Left hindlimb (tissue), 1 donor: ENCODE data around the gene ERCC1.

Experiments
- DNase-seq: peaks from one replicate; pipeline ENCODE4 v3.0.0-alpha.2; 2018

The ERCC1 gene

DNA sequence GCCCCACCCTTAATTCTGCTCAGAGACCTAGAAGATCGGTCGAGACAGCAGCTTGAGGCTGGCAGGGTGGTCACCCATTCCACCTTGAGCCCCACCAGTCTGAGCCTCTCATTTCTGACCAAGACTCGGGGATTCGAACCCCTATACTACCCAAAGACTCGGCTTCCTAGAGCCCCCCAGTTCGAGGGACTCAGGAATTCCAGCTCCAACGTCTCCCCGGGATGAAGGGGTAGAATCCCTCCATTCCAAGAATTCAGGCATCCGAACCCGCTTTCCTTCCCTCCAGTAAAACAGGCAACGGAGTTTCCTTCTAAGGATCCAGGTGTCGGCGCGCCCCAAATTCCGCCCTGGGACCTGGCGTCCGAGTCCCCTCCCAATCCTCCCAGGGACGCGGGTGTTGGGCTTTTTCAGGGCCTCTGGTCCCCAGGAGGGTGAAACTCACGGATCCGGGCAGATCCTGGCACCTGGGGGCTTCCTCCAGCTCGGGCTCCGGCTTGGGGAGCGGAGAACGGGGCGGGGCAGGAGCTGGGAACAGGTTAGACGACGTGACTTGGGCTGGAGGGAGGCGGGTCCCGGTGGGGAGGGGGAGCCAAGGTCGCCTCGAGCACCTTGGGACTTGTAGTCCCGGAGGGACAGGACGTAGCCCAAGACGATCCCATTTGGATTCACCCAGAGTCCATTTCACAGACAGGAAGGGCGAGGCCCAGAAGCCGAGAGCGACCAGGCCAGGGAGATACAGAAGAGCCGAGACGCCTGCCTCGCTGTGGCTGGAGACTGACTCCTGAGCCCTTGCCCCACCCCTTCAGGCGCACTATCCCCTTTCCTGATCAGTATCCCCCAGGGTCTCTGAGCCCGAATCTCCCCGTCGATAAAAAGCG, 18.9 kb downstream of the ERCC1 start, which contains the start of gene PPP1R13L:
TSS of gene PPP1R13L (minus strand) at position 513 of the 878 bp plus-strand sequence. CDS start 6,751 bp downstream, outside the sequence.
- peak; percentile 59 for DNase-seq

DNA sequence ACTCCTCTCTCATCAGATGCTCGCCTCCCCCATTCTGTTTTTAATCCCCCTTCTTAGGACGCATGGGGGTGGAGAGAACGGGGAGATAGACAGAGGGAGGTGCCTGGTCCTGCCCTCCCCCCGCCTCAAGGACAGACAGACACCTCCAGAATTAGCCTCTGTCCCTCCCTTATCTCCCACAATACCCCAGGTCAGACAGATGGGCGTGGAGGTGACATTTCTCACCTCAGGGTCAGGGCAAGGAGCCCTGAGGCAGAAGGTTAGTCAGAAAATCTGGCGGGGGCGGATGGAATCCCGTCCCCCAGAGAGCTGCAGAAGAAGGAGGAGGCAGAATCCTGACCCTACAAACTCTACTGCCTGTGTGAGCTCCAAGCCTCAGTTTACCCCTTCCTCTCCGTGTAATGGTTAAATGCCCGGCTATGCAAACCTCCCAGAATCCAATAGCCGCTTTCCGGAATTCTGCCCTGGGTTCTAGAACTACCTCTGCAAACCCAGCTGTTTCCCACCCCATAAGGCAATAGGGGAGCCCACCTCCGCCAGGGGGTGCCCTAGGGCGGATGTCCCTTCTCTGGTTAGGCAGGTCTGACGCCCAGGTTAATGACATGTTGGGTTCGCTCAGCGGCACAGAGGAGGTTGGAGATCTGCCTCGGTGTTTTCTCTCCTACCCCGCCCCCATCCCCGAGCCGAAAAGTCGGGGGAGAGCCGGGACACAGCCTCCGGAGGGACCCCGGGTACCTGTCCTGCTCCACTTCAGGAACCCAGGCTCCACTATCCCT, 19.7 kb downstream of the ERCC1 start:
- no peak for DNase-seq

DNA sequence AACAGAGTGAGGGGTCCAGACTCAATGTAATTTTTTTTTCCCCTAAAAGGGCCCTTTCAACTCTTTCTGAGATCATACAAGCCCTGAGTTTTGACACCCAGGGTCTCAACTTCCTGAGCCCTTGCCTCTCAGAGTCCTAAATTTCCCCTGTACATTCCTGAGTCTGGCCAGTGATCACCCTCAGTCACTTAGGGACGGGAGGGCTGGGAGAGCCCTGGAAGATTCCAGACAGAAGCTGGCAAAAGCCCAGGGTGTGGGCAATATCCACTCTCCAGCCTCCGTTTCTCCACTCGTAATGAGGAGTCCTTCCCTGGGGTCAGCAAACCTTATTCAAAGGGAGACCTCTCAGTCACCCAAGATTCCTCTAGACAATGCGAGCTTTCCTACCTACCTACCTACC, 20.4 kb downstream of the ERCC1 start:
- DNase-seq: no peak

DNA sequence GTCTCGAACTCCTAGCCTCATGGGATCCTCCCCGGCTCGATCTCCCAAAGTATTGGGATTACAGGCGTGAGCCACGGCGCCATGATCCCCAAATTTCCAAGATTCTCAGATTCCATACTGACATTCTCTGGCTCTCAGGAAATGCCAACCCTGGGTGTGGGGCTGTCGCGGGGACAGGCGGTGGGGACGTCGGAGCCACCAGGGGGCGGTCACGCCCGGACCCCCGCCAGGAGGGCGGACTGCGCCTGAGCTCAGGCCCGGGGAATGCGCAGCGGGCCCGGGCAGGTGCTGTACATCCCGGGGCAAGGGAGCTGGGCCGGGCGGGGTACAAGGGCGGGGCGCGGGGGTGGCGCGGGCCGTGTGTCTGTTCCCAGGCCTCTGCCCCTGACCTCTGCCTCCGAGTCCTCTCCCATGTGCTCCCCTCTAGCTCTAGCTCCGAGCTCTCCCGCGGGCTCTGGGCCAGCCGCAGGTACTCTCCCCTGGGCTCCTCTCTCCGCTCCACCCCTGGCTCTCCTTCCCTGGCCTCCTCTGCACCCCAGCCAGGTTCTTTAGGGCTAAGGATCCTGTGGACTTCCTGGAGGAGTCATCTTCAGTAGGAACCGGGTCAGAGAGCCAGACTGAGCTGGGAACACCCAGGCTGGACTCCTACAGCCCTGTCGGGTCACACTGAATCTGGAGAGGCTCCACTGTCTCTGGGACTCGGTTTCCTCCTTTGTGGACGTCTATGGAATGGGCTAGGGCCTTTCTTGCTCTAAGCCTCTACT, 21.2 kb downstream of the ERCC1 start:
- DNase-seq: no peak

DNA sequence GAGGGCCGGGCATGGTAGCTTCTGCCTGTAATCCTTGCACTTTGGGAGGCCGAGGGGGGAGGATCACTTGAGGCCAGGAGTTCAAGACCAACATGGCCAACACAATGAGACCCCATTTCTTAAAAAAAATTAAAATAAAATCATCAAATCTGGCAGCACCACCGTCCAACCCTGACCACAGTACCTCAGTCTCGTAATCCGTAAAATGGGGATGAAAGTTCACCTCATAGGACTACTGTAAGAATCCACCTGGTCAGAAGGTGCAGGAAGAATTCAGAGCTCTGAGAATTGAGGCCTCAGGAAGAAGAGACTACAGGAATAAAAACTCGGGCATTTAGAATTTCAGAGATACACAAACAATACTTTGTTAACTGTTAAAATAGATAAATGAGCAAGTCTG, 21.9 kb downstream of the ERCC1 start:
- no peak for DNase-seq

DNA sequence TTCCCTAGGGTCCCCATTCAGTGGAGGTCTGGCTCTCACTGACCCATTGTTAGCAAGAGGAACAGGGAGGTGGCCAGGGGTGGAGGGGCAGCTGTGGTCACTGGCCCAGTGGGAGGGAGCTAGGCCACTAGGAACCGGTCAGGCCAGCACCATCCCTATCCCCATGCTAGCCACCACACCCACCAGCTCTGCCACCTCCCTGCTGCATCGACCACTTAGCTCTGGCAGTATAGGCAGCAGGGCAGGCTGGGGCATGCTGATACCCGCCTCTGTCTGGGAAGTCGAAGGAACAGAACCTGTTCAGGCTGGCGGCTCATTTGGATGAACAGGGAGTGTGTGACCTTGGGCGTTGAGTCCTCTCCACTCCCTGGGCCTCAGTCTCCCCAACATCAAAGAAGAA, 23.5 kb downstream of the ERCC1 start:
- no peak for DNase-seq

DNA sequence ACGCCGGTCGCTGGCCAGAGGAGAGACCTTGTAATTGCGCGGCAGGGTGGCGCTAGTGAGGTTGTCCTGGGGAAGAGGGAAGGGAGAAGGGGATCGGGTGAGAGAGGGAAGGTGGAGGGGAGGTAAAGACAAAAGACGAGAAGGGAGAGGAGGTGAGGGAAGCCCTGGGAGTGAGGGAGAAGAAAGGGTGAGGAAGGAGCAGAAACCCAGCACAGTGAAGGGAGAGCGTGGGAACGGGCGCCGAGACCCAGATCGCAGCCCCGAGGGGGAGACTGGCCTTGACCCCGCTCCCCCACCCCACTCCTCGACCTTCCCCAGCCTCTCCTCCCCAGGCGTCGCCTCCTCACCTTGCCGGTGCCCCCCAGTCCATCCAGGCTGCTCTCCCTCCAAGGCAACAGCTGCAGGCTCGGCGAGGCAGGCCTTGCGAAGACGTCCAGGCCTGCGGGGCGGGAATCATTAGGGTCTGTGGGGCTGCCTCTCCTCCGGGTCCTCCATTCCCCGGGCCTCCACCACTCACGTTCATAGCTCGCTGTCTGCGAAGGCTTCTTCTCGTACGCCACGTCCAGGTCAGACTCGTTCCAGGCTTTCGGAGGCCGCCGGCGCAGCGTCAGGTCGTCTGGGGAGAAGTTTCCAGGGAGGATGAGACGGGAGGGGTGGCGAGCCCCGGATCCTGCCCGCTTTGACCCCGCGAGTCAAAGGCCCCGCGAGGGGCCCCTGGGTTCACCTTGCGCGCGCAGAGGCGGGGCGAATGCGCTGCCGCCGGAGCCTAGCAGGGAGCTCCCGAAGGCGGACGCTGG, 27.7 kb downstream of the ERCC1 start:
- no peak for DNase-seq

DNA sequence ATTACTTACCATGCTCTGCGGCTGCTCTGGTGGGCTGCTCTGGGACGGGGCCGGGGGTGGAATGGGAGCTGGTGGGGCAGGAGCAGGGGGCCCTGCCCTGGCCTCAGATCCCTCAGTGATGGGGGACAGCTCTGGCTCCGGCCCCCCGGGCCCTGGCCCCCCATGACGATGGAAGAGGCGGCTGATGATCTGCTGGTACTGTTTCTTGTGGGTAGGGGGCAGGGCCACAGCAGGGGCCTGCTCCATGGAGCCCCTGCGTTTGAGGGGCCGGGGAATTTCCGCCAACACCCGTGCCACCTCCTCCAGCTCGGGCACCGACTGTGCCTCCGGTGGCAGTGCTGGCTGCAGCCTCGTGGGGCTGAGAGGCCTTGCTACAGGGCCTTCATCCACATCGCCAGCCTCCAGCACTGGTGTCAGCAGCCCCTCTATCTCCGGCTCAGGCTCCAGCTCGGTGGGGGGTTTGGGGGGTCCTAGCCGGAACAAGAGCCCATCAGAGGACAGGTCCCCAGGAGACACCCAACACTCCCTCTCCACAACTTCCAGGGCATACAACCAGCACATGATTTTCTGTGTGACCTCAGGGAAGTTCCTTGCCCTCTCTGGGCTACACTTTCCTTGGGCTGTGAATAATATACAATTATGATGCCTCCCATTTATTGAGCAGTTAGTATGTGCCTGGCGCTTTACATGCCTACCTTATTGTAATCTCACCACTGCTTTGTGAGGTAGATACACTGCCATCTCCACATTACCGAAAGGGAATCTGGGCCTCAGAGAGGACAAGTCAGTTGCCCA, 31.6 kb downstream of the ERCC1 start:
- DNase-seq: no peak

DNA sequence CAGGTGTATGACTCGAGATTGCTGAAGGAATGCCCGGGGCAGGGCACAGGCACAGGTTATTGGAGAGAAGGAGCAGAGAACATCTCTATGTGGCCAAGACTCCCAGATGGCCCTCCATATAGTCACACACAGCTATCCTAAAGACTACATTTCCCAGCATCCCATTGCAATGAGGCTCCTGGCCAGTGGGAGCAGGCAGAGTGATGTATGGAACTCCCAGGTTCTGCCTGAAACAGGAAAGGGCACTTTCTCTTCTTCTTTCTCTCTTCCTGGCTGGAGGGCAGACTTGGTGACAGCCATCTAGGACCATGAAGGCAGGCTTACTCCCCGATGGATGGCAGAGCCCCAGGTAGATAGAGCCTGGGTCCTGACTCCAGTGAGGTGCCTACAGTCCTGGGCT, 32.4 kb downstream of the ERCC1 start:
- DNase-seq: no peak

DNA sequence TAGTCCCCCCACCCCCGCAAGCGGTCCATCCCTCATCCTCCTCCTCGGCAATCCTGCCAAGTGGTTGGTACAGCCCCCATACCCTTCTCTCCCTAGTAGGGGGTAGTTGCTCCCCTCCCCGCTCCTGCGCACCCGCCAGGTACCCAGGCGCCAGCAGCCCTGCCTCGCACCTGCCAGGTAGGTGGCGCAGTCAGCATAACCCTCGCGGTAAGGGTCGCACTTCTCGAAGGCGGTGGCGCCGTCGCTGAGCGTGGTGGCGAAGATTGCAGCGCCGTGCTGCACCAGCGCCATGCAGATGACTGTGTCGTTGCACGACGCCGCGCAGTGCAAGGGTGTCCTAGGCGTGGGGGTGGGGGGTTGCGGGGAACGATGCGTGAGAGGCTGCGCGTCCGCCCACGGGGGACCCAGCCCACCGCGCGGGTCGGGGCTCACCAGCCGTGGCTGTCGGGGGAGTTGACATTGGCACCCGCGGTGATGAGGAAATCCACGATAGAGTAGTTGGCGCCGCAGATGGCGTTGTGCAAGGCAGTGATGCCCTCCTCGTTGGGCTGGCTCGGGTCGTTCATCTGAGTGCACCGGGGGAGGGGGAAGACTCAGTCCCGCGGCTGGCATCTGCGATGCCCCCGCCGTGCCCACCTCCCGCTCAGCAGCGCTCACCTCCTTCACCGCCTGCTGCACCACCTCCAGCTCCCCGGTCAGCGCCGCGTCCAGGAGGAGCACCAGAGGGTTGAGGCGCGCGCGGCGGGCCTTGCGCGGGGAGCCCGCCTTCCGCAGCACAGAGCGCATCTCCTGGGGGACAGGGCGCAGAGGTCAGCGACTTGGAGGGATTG, 38.1 kb downstream of the ERCC1 start:
- no peak for DNase-seq

DNA sequence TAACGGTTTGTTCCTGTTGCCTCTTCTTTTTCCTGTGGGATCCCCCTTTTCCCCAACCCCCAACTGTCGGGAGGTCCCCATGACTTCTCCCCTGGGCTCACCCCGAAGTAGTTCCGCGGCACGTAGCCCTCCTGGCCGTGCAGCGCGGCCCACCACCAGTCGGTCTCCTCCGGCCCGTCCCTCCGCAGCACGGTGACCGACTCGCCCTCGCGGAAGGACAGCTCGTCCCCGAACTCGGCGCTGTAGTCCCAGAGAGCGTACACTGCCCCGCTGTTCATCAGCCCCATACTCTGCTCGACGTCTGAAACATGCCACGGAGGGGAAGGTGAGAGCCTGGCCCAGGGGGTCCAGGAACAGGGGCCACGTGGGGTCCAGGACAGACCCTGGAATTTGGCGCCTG, 41.3 kb downstream of the ERCC1 start:
- DNase-seq: no peak

DNA sequence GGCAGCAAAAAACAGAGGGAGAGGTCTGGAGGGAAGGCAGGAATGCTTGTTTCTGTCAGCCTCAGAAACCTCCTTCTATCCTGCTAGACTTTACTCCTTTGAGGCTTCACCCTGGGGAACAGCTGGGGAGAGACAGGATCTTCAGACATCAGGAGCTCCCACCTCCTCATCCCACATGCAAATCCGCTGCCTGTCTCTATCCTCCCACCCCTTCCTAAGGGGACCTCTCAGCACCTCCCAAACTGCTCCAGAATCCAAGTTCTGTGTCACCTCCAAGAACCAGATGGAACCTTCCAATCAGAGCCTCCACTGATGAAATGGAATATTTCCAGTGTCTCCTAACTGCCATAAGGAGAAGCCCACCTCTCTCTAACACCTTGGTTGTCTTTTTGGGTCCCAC, 43.6 kb downstream of the ERCC1 start:
- no peak for DNase-seq

DNA sequence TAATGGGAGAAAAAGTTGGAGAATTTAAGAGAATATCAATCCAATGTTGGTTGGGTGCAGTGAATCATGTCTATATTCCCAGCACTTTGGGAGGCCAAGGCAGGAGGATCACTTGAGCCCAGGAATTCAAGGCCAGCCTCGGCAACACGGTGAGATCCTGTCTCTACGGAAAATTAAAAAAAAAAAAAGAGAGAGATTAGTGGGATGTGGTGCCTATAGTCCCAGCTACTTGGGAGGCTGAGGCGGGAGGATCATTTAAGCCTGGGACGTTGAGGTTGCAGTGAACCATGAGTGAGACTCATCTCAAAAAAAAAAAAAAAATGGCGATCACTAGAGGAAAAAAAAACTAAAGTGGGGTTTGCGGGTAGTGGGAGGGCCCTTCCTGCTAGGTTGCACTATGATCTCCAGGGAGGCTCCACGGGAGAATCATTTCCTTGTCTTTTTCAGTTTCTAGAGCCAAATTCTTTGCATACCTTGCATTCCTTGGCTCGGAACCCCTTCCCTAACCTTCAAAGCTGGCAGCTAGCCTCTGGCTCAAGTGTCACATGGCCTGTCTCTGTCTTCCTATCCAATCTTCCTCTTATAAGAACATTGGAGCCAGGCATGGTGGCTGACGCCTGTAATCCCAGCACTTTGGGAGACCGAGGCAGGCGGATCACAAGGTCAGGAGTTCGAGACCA, 47.5 kb downstream of the ERCC1 start:
- peak; percentile 75 for DNase-seq

DNA sequence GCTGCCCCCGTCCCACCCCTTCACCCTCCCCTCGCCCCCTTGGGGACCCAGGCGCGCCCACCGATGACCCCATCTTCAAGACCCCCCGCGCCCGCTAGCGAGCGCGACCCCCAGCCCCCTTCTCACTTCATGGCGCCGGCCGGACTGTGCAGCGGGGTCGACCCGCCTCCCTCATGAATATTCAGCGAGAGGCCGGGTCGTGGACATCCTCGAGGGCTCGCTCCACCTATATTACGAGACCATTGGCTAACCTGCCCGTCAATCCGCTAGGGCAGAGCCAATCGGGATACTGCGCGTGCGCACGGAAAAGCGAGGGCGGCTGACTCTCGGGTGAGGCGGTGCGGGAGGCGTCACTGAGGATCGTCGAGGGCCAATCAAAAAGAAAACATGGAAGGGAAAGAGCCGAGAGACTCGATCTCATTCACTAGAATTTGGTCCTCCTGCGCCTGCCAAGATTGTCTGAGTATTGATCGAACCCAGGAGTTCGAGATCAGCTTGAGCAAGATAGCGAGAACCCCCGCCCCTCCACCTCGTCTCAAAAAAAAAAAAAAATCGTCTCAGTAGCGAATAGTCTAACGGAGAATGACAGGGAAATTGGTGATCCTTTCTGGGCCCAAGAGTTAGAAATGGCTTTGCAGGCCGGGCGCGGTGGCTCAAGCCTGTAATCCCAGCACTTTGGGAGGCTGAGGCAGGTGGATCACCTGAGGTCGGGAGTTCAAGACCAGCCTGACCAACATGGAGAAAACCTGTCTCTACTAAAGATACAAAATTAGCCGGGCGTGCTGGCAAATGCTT, 53.1 kb downstream of the ERCC1 start, which contains the start of gene ERCC2:
TSS of gene ERCC2 (minus strand) at position 164 of the 795 bp plus-strand sequence. CDS start at position 131, 33 bp downstream.
- DNase-seq: peak; percentile 99

DNA sequence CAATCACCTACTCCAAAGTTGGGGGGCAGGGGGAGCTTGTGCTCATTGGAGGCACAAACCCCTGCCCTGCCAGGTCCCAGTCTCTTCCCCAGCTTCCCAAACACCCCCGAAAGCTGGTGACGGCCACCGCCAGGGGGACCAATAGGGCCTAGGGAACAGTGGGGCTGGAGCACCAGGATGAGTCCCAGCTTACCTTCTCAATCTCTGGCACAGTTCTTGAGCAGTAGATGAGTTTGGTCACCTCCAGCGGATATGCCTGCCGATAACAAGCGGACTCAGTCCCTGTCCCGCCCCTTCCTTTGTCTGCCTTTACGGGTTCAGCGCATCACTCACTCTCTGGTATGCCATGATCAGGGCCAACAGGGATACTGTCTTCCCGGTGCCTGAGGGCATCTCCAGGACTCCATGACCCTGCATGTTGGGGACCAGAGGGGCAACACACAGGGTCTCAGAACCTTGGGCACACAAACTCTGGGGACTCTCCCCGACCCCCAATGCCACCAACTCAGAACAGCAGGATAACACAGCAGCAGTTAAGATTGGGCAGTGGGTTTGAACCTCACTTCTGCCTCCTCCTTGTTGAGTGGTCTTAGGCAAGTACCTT, 54.9 kb downstream of the ERCC1 start:
- DNase-seq: no peak

DNA sequence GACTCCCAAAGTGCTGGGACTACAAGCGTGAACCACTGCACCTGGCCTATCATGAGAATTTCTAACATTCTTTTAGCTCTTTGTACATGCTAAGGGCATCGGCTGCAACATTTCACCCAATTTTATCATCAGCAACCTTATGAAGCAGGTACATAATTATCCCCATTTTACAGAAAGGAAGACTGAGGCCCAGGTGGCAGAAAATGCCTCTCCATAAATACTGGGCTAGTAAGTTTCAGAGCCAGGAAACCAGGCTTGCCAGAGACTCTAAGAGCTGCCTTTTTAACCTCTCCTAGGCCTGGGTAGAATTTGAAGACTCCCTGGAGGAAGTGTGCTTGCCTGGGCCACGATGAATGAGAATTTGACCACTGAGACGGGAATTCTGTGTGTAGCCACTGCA, 55.6 kb downstream of the ERCC1 start:
- DNase-seq: no peak

DNA sequence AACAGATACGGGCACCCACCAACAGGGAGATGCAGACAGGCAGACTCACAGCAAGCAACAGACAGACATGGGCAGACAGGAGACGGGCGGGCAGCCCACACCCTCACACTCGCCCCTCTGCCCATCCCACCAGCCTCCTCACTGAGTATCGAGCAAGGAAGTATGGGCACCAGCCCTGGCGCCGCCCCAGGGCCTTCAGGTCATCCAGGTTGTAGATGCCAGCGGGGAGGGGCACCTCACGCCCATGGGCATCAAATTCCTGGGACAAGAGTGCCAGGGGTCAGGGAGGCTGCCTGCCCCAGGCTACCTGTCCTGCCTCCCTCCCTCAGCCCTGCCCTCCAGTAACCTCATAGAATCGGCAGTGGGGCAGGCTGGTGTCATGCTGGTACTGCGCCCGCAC, 59.0 kb downstream of the ERCC1 start:
- no peak for DNase-seq

DNA sequence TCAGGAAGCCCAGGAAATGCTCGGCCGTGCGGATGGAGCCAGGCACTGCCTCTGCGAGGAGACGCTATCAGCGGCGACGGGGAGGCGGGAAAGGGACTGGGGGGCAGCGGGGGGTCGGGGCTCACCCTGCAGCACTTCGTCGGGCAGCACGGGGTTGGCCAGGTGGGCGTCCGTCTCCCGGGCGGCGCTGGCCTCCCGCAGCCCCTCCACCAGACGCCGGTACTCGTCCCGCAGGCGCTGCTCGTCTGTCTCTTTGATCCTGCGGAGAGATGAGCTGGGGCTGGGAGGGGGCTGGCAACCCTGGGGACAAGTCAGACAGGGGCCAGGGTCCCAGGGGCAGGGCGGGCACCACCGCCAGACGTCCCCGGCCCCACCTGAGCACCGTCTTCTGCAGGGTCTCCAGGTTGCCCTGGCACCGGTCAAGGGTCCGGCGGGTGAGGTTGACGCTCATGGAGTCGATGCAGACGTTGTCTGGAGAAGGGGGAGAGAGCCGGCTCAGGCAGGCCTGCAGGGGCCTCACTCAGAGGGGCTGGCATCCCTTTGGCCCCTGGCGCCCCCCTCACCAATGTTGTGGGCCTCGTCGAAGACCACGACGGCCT, 59.8 kb downstream of the ERCC1 start:
- no peak for DNase-seq
